Smooth muscle cell (in vitro differentiated cells): ENCODE measurements around the gene KHNYN. TPM values are rescaled to one million over a fixed set of nuclear protein-coding genes. Genes with fewer than 3 reads are reported as not detected.

Experiments
- DNase-seq: peaks from one replicate; lab custom pipeline; 2025; ENCODE audit not compliant: unreplicated experiment; lab: John Stamatoyannopoulos, UW
- H2AFZ ChIP-seq: fragments of 200-600 bp; sonication (generic); 2 replicates; pipeline ENCODE4 v1.6.0; 2016; ENCODE audit warnings: antibody characterized with exemption, low read depth, mild to moderate bottlenecking
- H3F3A ChIP-seq: fragments of 200-600 bp; sonication (generic); 2 replicates; pipeline ENCODE4 v1.6.0; 2017; ENCODE audit warnings: antibody characterized with exemption, low read depth
- H3K27ac ChIP-seq: fragments of 200-600 bp; sonication (generic); 2 replicates; pipeline ENCODE4 v1.5.1; 2016; ENCODE audit warnings: low read depth, mild to moderate bottlenecking
- H3K27me3 ChIP-seq: fragments of 200-600 bp; sonication (generic); 2 replicates; pipeline ENCODE4 v1.6.1; 2016; ENCODE audit warnings: low read depth, mild to moderate bottlenecking
- H3K36me3 ChIP-seq: fragments of 200-600 bp; sonication (generic); 2 replicates; pipeline ENCODE4 v1.5.1; 2016; ENCODE audit warnings: low read depth
- H3K4me1 ChIP-seq: fragments of 200-600 bp; sonication (generic); 2 replicates; pipeline ENCODE4 v1.5.1; 2016; ENCODE audit warnings: low read depth
- H3K4me2 ChIP-seq: fragments of 200-600 bp; sonication (generic); 2 replicates; pipeline ENCODE4 v1.6.0; 2016; ENCODE audit warnings: mild to moderate bottlenecking
- H3K4me3 ChIP-seq: fragments of 200-600 bp; sonication (generic); 2 replicates; pipeline ENCODE4 v1.5.1; 2016; ENCODE audit warnings: mild to moderate bottlenecking
- H3K79me2 ChIP-seq: fragments of 200-600 bp; sonication (generic); 2 replicates; pipeline ENCODE4 v1.6.0; 2016; ENCODE audit warnings: low read depth, mild to moderate bottlenecking
- H3K9ac ChIP-seq: fragments of 200-600 bp; sonication (generic); 2 replicates; pipeline ENCODE4 v1.6.0; 2016; ENCODE audit warnings: low read depth
- H3K9me3 ChIP-seq: fragments of 200-600 bp; sonication (generic); replicated peaks from 2 replicates; pipeline ENCODE4 v1.5.1; 2016; ENCODE audit warnings: low read depth
- H4K20me1 ChIP-seq: fragments of 200-600 bp; sonication (generic); 2 replicates; pipeline ENCODE4 v1.6.0; 2016; ENCODE audit warnings: low read depth
- CTCF ChIP-seq: fragments of 200-600 bp; sonication (generic); IDR thresholded peaks from 2 replicates; pipeline ENCODE4 v1.5.1; 2017; ENCODE audit warnings: borderline replicate concordance, mild to moderate bottlenecking, antibody characterized with exemption; ENCODE audit not compliant: insufficient read depth, poor library complexity, severe bottlenecking
- WGBS: methylation state at CpG from one replicate; pipeline ENCODE4 v1.1.7; 2016; ENCODE audit warnings: low lambda C conversion rate; 5-methylcytosine and 5-hydroxymethylcytosine counted together
- polyA plus RNA-seq: library from polyadenylated mRNA; unstranded; fragments of >200 nt; fragmentation: Nextera tagmentation; extraction: Ambion mirVana; gene quantifications from 2 replicates; pipeline ENCODE4 v1.2.1, GENCODE V29; 2016
- total RNA-seq: library from RNA; depleted of rRNA; stranded (reverse); fragments of >200 nt; gene quantifications from 2 replicates; pipeline ENCODE4 v1.2.3, GENCODE V29; 2014

The KHNYN gene
- total and polyA plus RNA-seq, 2 experiments from 2014 or later: 28.2 to 43.1 TPM

- WGBS: 54% methylated on average over 5 of the region's 5 CpGs
- Histone ChIP-seq H4K20me1 (peaks cover 6% of the 10 kb centered on the region), H3F3A (no peaks in the 10 kb centered on the region), H3K27me3 (no peaks in the 10 kb centered on the region), H2AFZ (no peak overlapping the region), H3K27ac (peak overlapping the region; percentile 98), H3K36me3 (no peaks in the 10 kb centered on the region), H3K79me2 (peaks cover 5% of the 10 kb centered on the region), H3K4me3 (peak overlapping the region; percentile 89), H3K4me1 (peaks cover 12% of the 10 kb centered on the region), H3K9me3 (no peaks in the 10 kb centered on the region), H3K9ac (peak overlapping the region; percentile 95), H3K4me2 (peak overlapping the region; percentile 91)
- TF ChIP-seq CTCF: no peak
- no peak for DNase-seq
These were observed 11.7 kb downstream of the KHNYN start for GRCh38 chr14:24441485-24441884.

GRCh38 chr14:24441904-24442239 lies 12.1 kb downstream of the KHNYN start:
- Histone ChIP-seq H3K27ac (peak overlapping the region; percentile 98), H2AFZ (no peak overlapping the region), H3F3A (no peaks in the 10 kb centered on the region), H3K9ac (peak overlapping the region; percentile 95), H3K79me2 (peaks cover 5% of the 10 kb centered on the region), H4K20me1 (peaks cover 5% of the 10 kb centered on the region), H3K27me3 (no peaks in the 10 kb centered on the region), H3K4me2 (peak overlapping the region; percentile 91), H3K9me3 (no peaks in the 10 kb centered on the region), H3K4me3 (peak overlapping the region; percentile 89), H3K36me3 (no peaks in the 10 kb centered on the region), H3K4me1 (peaks cover 12% of the 10 kb centered on the region)
- DNase-seq: no peak
- TF ChIP-seq CTCF: no peak
- 2% methylated on average over 12 of the region's 12 CpGs for WGBS

GRCh38 chr14:24442240-24443052 lies 12.7 kb downstream of the KHNYN start, which contains the start of gene SDR39U1:
SDR39U1 (minus strand) TSS chr14:24442776; CDS start chr14:24442769, 7 bp downstream.
- no peaks in the 10 kb centered on the region for H3K9me3 ChIP-seq
- no peaks in the 10 kb centered on the region for H3K36me3 ChIP-seq
- H3F3A ChIP-seq: no peaks in the 10 kb centered on the region
- H3K4me2 ChIP-seq: peak within 1 kb of the TSS; percentile 91
- peak; percentile 81 for DNase-seq
- H3K79me2 ChIP-seq: peaks cover 5% of the 10 kb centered on the region
- H2AFZ ChIP-seq: peak within 1 kb of the TSS; percentile 75
- peak within 1 kb of the TSS; percentile 98 for H3K27ac ChIP-seq
- H3K4me1 ChIP-seq: peaks cover 12% of the 10 kb centered on the region
- peak within 1 kb of the TSS; percentile 95 for H3K9ac ChIP-seq
- 1% methylated on average over 52 of the region's 52 CpGs for WGBS
- H3K27me3 ChIP-seq: no peaks in the 10 kb centered on the region
- H3K4me3 ChIP-seq: peak within 1 kb of the TSS; percentile 89
- no peaks in the 10 kb centered on the region for H4K20me1 ChIP-seq
- no peak for TF ChIP-seq CTCF
